A549 (cell line): ENCODE measurements around the gene SOX13.

Experiments used
- CHD2 ChIP-seq: fragments of 150-350 bp; IDR thresholded peaks from 2 replicates; pipeline ENCODE4 v1.6.1; 2014; ENCODE audit warnings: low read length; ENCODE audit not compliant: partially characterized antibody
- ESRRA ChIP-seq: fragments of 150-350 bp; IDR thresholded peaks from 2 replicates; pipeline ENCODE4 v1.6.1; 2014; ENCODE audit warnings: mild to moderate bottlenecking, low read length, borderline replicate concordance
- FOSL2 ChIP-seq, 2 experiments: fragments of 450-650 bp in 1 of 2; fragments of >200 bp in 1 of 2; sonication (Bioruptor Twin) in 1 of 2; formaldehyde crosslinking; IDR thresholded peaks; 2 replicates each; pipeline versions ENCODE4 v1.5.0 to v1.6.1; 2016 to 2020; ENCODE audit warnings: mild to moderate bottlenecking in 1 of 2, moderate library complexity in 1 of 2
- HOXA7 ChIP-seq: fragments of 250-450 bp; sonication (Bioruptor Pico); IDR thresholded peaks from 2 replicates; pipeline ENCODE4 v1.5.0; 2020; ENCODE audit warnings: mild to moderate bottlenecking, moderate library complexity
- MYC ChIP-seq: IDR thresholded peaks from 2 replicates; pipeline ENCODE4 v1.6.1; 2012; ENCODE audit warnings: mild to moderate bottlenecking, inconsistent platforms, low read length, improper control_type of control experiment, borderline replicate concordance
- SMC3 ChIP-seq: fragments of >200 bp; sonication (Bioruptor Twin); formaldehyde crosslinking; IDR thresholded peaks from 3 replicates; pipeline ENCODE4 v1.6.1; 2018; ENCODE audit warnings: inconsistent platforms
- TF ChIP-seq, protein P1 (sequence below): fragments of >200 bp; sonication (Bioruptor Twin); formaldehyde crosslinking; IDR thresholded peaks from 3 replicates; pipeline ENCODE4 v1.5.1; 2016

DNA sequence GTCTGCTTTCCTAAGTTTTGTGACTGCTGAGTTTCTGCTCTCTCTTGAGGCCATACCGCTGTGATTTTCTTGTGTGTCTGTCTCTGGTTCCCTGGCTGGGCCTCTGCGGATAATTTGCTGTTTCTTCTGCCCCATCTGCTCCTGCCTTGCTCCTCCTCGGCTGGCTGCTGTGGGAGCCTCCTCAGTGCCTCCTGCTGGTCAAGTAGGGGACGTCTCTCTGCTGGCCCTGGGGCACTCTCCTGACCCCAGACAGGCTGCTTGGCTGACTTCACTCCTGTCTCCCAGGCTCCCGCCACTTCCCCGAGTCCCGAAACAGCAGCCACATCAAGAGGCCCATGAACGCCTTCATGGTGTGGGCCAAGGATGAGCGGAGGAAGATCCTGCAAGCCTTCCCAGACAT, 50.5 kb downstream of the SOX13 start:
- no peak for TF ChIP-seq ESRRA
- no peak for TF ChIP-seq CHD2
- TF ChIP-seq, protein P1, sequence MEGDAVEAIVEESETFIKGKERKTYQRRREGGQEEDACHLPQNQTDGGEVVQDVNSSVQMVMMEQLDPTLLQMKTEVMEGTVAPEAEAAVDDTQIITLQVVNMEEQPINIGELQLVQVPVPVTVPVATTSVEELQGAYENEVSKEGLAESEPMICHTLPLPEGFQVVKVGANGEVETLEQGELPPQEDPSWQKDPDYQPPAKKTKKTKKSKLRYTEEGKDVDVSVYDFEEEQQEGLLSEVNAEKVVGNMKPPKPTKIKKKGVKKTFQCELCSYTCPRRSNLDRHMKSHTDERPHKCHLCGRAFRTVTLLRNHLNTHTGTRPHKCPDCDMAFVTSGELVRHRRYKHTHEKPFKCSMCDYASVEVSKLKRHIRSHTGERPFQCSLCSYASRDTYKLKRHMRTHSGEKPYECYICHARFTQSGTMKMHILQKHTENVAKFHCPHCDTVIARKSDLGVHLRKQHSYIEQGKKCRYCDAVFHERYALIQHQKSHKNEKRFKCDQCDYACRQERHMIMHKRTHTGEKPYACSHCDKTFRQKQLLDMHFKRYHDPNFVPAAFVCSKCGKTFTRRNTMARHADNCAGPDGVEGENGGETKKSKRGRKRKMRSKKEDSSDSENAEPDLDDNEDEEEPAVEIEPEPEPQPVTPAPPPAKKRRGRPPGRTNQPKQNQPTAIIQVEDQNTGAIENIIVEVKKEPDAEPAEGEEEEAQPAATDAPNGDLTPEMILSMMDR = peak; percentile 27; the same call in 2 of the 3 replicates
- peak; percentile 26; the same call in 1 of the 3 replicates for TF ChIP-seq SMC3
- TF ChIP-seq MYC = no peak
- TF ChIP-seq FOSL2 (IDR thresholded peaks at IDR 0.05) = no peak
- no peak for TF ChIP-seq FOSL2 (CRISPR knock-in tag; IDR thresholded peaks at IDR 0.05)
- no peak for TF ChIP-seq HOXA7 (CRISPR knock-in tag)
